Neural progenitor cell (in vitro differentiated cells): ENCODE data around the gene PEPD.

Source experiments
- EZH2 ChIP-seq: fragments of 200-600 bp; sonication (generic); IDR thresholded peaks from 2 replicates; pipeline ENCODE4 v1.6.1; 2017; ENCODE audit warnings: antibody characterized with exemption, mild to moderate bottlenecking, moderate library complexity
- TF ChIP-seq, protein P1 (sequence below): fragments of 200-600 bp; sonication (generic); IDR thresholded peaks from 2 replicates; pipeline ENCODE4 v1.5.1; 2017; ENCODE audit warnings: antibody characterized with exemption, mild to moderate bottlenecking

- TF ChIP-seq, protein P1, sequence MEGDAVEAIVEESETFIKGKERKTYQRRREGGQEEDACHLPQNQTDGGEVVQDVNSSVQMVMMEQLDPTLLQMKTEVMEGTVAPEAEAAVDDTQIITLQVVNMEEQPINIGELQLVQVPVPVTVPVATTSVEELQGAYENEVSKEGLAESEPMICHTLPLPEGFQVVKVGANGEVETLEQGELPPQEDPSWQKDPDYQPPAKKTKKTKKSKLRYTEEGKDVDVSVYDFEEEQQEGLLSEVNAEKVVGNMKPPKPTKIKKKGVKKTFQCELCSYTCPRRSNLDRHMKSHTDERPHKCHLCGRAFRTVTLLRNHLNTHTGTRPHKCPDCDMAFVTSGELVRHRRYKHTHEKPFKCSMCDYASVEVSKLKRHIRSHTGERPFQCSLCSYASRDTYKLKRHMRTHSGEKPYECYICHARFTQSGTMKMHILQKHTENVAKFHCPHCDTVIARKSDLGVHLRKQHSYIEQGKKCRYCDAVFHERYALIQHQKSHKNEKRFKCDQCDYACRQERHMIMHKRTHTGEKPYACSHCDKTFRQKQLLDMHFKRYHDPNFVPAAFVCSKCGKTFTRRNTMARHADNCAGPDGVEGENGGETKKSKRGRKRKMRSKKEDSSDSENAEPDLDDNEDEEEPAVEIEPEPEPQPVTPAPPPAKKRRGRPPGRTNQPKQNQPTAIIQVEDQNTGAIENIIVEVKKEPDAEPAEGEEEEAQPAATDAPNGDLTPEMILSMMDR = no peak
- no peak for TF ChIP-seq EZH2
These were observed 89.6 kb downstream of the PEPD start for GRCh38 chr19:33432015-33432414.
